Activated CD4-positive, alpha-beta T cell treated with anti-CD3 and anti-CD28 coated beads, Interleukin-2, amount 50 U/mL, for 4 hours (primary cell): ENCODE measurements around the gene IL36A.
A peak's percentile ranks its signal among the peaks of the same experiment; 100 is the strongest.

Source experiments
- DNase-seq, 2 experiments: peaks; one replicate each; pipeline ENCODE4 v3.0.0-alpha.2; 2020

Gene IL36A, protein sequence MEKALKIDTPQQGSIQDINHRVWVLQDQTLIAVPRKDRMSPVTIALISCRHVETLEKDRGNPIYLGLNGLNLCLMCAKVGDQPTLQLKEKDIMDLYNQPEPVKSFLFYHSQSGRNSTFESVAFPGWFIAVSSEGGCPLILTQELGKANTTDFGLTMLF

DNA sequence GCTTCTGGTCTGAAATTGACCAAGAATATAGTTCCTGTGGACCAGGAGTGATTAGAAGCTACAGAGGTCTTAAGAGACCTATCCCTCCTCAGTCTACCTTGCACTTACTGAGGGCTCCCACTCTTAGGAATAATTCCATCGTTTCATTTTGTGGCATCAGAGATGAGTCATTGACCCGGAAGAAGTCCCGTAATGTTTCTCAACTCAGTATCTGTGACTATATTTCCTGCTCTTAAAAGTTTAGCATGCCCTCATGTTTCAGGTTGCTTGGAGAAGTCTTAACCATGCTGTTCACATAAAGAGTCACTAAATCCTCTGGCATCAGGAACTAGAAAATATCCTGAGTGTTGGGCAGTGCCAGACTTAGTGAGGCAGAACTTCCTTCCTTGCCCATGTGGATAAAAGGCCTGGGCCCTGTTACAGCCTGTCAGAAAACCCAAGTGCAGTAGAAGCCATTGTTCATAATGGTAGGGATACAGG, at the start of gene IL36A:
TSS of gene IL36A (plus strand) at position 430 of the 480 bp plus-strand sequence. CDS start 413 bp downstream, outside the sequence.
- DNase-seq = no peak

DNA sequence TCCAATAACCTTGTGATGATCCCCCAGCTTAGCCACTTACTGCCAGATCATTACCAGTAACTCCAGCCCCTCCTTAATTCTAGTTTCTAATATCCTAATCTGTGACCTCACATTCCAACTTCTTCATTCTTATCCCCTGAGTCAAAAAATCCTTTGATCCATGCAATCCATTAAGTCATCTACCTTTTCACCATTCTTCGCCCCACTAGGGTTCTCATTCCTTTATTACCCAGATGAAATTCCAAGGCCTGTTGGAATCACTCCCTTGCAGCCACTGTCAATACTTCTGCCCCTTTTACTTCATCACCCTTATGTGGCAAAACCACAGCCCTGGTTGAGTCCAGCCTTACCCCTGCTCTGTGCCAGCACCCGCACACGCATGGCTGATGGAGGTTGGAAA, 47.7 kb upstream of the IL36A start:
- no peak for DNase-seq

DNA sequence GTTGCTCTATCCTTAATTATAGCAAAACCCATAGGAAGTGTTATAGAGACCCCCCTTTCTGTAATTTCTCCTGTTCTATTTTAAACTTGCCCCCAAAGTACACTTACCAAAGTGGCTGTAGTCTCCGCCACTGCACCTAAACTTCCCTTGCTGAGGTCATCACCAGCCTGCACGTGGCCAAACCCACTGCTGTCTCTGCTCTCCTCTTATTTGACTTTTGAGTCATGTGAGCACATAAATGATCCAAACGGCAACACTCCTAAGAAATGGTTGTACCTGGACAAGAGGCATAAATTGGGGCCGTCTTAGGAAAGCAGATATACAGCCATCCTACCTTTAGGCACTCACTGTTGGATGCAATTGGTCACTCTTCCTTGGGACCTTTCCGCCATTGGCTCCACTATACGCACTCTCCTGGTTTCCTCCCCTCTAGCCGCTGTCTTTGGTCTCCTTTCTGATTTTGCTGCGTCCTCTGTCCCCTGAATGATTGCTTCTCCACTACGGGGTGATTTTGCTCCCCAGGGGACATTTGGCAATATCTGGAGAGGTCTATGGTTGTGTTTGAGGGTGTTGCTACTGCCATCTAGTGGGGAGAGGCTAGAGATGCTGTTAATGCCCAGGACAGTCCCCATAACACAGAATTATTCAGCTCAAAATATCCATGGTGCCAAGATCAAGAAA, 46.7 kb upstream of the IL36A start:
- peak in 1 of 2 experiments; percentile 6 for DNase-seq

DNA sequence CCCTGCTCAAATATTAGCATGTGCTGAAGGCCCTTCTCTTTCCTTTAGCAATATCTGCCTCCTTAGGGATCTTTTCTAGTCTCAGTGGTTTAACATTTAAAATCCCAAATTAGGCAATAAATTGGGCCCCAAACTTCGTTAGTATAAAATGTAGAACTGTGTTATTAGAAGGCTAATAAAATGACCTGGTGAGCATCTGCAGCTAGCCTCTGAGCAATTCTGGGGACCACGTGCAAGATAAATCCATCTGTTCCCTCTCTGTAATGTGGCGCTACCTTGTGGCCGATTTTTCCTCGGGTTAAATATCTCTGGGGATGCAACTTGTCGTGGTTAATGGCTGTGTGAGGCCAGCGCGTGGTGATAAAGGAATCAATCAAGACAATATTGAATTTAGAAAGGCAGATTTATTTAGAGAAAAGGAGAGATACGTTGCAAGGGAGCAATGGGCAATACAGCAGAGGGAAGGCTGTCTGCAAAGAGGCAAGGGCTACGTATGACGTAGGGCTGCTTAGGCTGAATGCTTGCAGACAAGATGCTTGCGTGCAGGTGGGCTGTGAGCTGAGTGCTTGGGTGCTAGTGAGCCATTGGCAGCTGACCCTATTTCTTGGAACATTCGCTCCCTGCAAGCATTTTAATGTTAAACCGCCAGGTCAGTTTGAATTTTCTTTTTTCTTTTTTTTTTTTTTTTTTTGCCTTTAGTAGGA, 46.0 kb upstream of the IL36A start:
- DNase-seq = no peak

DNA sequence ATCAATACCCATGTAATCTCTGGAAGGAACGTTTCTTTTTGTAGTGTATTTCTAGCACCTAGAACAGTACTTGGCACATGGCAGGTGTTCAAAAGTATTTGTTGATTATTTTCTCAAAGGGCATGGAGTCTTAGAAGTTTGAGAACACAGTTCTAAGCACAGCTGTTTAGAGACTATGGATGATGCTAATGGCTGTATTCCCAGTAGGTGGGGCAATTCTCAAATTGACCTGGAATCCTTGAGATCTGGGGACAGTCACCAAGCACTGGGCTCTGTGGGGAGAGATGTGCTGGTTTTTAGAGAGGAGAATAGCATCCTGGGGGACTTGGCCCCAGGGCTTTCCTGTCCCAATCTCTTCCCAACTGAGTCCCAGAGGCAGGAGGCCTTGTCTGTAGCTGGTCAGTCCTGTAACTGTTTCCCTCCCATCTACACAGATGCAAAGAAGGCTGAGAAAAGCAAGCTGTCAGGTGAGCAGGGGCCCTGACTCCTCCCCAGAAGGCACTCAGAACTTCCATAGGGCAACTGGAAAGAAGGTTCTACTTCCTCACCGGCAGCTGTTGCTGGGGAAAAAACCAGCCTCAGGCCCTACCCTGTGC, 44.9 kb upstream of the IL36A start:
- no peak for DNase-seq

DNA sequence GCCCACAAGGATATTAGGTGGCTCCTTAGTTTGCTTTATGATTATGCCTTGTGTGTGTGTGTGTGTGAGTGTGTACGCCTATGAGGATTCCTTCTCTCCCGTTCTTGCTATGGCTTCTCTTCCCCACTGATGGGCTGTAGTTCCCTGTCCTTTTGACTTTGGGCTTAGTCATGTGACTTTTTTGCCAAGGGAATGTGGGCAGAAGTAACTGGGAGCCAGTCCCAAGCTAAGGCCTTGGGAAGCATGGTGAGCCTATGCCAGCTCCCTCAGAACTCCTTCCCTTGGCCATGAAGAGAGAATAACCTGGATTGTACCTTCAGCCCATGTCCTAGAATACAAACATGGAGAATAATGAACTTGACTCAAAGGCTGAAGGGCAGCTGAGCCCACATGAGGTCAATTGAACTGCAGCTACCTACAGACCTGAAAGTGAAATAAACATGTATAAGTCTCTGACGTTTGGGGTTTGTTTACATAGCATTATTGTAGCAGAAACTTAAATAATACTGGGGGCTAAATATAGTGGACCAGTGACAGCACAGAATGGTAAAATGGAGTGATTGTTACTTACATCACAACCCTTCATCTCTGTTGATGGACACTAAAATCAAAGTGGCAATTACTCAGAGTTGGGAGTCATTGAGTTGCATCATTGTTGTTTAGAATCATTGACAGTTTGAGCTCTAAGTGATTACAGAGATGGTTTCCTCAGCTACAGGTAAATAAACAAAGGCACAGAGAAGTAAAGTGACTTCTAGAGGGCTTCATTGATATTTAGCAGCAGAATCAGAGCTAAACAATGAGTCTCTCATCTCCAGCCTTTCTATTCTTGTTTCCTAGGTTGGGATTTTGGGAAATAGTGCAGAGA, 42.7 kb upstream of the IL36A start:
- DNase-seq = no peak

DNA sequence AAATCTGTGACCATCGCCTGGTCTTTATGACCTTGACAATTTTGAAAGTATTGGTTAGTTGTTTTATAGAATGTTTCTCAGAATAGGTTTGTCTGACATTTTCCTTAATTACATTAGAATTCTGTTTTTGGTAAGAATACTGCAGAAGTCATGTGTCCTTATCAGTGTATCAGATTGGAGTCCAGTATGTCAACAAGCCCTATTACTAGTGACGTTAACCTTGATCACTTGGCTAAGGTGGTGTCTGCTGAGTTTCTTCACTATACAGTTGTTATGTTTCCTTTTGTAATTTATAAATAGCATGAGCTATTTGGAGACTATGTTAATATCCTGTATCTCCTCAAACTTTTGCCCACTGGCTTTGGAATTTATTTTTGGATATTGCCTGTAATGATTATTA, 38.2 kb upstream of the IL36A start:
- DNase-seq = no peak

GRCh38 chr2:112972423-112973086, 32.7 kb upstream of the IL36A start:
- DNase-seq = no peak

DNA sequence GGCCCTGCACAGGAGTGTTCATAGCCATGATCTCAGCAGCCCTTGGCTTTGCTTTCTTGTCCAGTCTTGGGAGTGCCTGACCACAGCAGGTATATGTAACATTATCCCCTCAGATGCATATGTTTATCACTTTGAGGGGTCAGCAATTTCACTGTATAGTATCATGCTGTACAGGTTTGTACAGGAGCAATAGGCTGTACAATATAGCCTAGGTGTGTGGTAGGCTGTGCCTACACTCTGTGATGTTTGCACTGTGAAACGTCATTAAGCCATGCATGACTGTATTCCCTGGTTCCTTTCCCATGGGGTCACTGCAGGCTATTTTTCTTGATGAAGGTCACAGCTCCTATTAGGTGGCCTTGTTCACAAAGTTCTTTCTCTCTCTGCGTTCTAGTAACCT, 32.1 kb upstream of the IL36A start:
- no peak for DNase-seq

- no peak for DNase-seq
Observed at GRCh38 chr2:112977559-112978056, 27.7 kb upstream of the IL36A start, which contains the start of gene IL36G. Gene IL36G (plus strand): TSS chr2:112978006. CDS start chr2:112978639, 633 bp downstream.

DNA sequence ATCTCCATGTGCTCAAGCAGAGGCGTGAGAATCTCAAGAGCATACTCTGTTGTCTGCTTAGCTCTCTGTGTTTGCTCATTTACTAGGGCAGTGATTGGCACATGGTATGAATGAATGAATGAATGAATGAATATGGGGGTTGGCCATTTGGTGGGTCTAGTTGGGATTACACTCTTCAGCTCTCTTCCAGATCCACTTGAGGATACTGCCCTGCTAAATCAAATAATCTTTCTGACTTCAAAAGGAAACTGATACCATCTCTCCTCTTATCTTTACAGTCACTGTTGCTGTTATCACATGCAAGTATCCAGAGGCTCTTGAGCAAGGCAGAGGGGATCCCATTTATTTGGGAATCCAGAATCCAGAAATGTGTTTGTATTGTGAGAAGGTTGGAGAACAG, 25.5 kb upstream of the IL36A start:
- DNase-seq = no peak

DNA sequence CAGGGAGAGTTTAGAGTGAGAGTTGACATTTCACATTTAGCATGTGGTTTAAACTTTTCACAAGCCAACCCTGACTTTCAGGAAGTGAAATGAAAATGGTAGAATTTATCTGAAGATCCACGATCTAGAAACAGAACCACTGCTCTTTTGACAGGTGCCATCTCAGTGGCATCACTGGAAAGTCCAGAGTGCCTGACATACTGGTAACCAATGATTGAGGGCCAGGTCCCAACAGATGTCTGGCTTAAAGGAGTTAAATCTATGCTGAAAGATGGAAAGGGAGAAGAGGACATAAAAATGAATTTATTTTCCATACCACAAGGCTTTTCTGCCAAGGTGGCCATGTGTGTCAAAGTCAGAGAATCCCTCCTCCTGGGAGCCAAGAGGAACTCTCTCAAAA, 24.7 kb upstream of the IL36A start:
- DNase-seq = no peak

GRCh38 chr2:112985090-112985489, 20.2 kb upstream of the IL36A start:
- peak in 1 of 2 experiments; percentile 3 for DNase-seq

DNA sequence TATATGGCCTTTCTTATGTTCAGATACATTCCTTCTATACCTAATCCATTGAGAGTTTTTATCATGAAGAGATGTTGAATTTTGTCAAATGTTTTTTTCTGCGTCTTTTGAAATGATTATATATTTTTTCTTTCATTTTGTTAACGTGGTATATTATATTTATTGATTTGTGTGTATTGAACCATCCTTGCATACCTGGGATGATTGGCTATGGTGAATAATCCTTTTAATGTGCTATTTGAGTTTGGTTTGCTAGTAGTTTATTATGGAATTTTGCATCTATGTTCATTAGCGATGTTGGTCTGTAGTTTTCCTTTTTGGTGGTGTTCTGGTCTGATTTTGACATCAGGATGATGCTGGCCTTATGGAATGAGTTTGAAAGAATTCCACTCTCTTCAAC, 15.6 kb upstream of the IL36A start:
- DNase-seq = no peak

- DNase-seq = no peak
Observed at GRCh38 chr2:112993831-112994230, 11.4 kb upstream of the IL36A start.

GRCh38 chr2:112994648-112995047, 10.6 kb upstream of the IL36A start:
- no peak for DNase-seq

- peak; percentile 8 to 11 for DNase-seq
Observed at GRCh38 chr2:112995346-112995920, 9.8 kb upstream of the IL36A start.

- peak; percentile 47 to 50 for DNase-seq
Observed at GRCh38 chr2:112996635-112997034, 8.6 kb upstream of the IL36A start.

- no peak for DNase-seq
Observed at GRCh38 chr2:112997151-112997550, 8.1 kb upstream of the IL36A start.

DNA sequence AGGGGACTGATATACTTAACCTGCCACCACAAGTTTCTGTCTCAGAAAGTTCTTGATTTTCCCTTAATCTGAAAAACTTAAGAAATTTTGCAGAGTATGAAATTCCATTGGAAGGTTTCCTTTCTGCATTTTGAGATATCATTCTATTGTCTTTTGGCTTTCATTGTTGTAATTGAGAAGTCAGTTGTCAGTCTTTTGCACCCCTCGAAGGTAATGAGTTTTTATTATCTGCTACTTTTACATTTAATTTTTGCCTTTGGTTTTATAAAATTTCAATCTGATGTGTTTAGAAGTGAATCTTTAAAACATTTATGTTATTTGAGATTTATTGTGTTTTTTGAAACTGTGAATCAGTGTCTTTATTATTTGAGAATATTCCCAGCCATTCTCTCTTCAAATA, 4.8 kb upstream of the IL36A start:
- no peak for DNase-seq

DNA sequence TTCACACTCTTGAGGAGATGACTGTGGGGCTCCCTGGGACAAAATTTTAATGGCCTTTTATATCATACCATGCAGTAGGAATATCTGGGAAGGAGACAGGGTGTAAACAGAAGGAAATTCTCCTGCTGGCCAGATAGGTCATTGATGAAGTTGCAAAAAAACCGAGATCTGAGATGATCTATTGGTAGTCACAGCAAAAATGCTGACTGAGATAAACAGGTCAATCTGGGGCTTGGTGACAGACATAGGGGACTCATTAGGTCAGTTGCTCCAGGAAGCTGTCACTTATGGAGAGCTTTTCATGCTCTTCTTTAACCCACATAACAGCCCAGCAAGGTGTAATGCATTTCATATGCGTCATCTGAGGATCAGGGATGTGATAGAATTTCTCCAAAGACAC, 2.6 kb upstream of the IL36A start:
- DNase-seq = no peak
